Measurements from ENCODE around the gene CELSR1.

Gene CELSR1

GRCh38 chr22:46540874-46541273 is 3.5 kb upstream of the CELSR1 start:
- no peak for TF ChIP-seq CTCF (IDR thresholded peaks at IDR 0.05; ENCODE audit: borderline replicate concordance, insufficient read depth, low read depth, low read length)
- H3K4me3 ChIP-seq (ENCODE audit: low read depth, low read length), result no peak overlapping the region

GRCh38 chr22:46539169-46539568 is 1.7 kb upstream of the CELSR1 start:
- TF ChIP-seq CTCF (IDR thresholded peaks at IDR 0.05; ENCODE audit: borderline replicate concordance, insufficient read depth, low read depth, low read length), result no peak

GRCh38 chr22:46538814-46539160 is 1.4 kb upstream of the CELSR1 start:
- H3K4me3 ChIP-seq (ENCODE audit: low read depth, low read length), result no peak overlapping the region
- TF ChIP-seq CTCF (IDR thresholded peaks at IDR 0.05; ENCODE audit: borderline replicate concordance, insufficient read depth, low read depth, low read length), result no peak

More at GRCh38 chr22:46539169-46539568, 1.7 kb upstream of the CELSR1 start:
- no peak overlapping the region for H3K4me3 ChIP-seq (ENCODE audit: low read depth, low read length)

GRCh38 chr22:46537946-46538813 is 760 bp upstream of the CELSR1 start:
- TF ChIP-seq CTCF (IDR thresholded peaks at IDR 0.05; ENCODE audit: borderline replicate concordance, insufficient read depth, low read depth, low read length), result no peak
- no peak overlapping the region for H3K4me3 ChIP-seq (ENCODE audit: low read depth, low read length)

- H3K4me3 ChIP-seq (ENCODE audit: low read depth, low read length), result no peak overlapping the region
- no peak for TF ChIP-seq CTCF (IDR thresholded peaks at IDR 0.05; ENCODE audit: borderline replicate concordance, insufficient read depth, low read depth, low read length)
These were observed 739 bp downstream of the CELSR1 start for GRCh38 chr22:46536537-46537224.

GRCh38 chr22:46535876-46536536 is 1.4 kb downstream of the CELSR1 start:
- no peak for TF ChIP-seq CTCF (IDR thresholded peaks at IDR 0.05; ENCODE audit: borderline replicate concordance, insufficient read depth, low read depth, low read length)
- no peak overlapping the region for H3K4me3 ChIP-seq (ENCODE audit: low read depth, low read length)
